H9 (cell line): ENCODE data around the gene TMEM209. TPM values are rescaled to one million over a fixed set of nuclear protein-coding genes. Genes with fewer than 3 reads are reported as not detected.

Experiments
- DNase-seq: peaks from one replicate; pipeline ENCODE4 v3.0.0-alpha.2; 2017
- H2AFZ ChIP-seq: one replicate; pipeline ENCODE4 v1.6.1; 2013; ENCODE audit warnings: mild to moderate bottlenecking, low read length, control low read depth, moderate library complexity
- H2AK5ac ChIP-seq: 2 replicates; pipeline ENCODE4 v1.6.1; 2013; ENCODE audit warnings: low read length, control low read depth, mixed read lengths; ENCODE audit not compliant: insufficient read length
- H2BK120ac ChIP-seq: one replicate; pipeline ENCODE4 v1.6.1; 2013; ENCODE audit warnings: low read depth, mild to moderate bottlenecking, low read length, control low read depth, inconsistent platforms; ENCODE audit not compliant: poor library complexity, severe bottlenecking
- H2BK12ac ChIP-seq: 2 replicates; pipeline ENCODE4 v1.6.1; 2013; ENCODE audit warnings: low read length, control low read depth, mixed read lengths, low read depth; ENCODE audit not compliant: insufficient read length
- H2BK15ac ChIP-seq: 2 replicates; pipeline ENCODE4 v1.6.1; 2013; ENCODE audit warnings: low read depth, low read length, control low read depth
- H2BK20ac ChIP-seq: one replicate; pipeline ENCODE4 v1.6.1; 2013; ENCODE audit warnings: low read depth, mild to moderate bottlenecking, low read length, control low read depth, inconsistent platforms; ENCODE audit not compliant: poor library complexity, severe bottlenecking
- H2BK5ac ChIP-seq: 2 replicates; pipeline ENCODE4 v1.6.1; 2013; ENCODE audit warnings: low read length, control low read depth, mixed read lengths; ENCODE audit not compliant: insufficient read length
- H3K14ac ChIP-seq: 2 replicates; pipeline ENCODE4 v1.6.1; 2013; ENCODE audit warnings: low read length, control low read depth; ENCODE audit not compliant: insufficient read depth
- H3K18ac ChIP-seq: 2 replicates; pipeline ENCODE4 v1.6.1; 2013; ENCODE audit warnings: low read depth, mild to moderate bottlenecking, mixed read lengths, low read length, control low read depth; ENCODE audit not compliant: insufficient read length
- H3K23ac ChIP-seq: 2 replicates; pipeline ENCODE4 v1.6.1; 2013; ENCODE audit warnings: low read length, control low read depth, mixed read lengths, low read depth; ENCODE audit not compliant: insufficient read length
- H3K23me2 ChIP-seq: 2 replicates; pipeline ENCODE4 v1.6.1; 2013; ENCODE audit warnings: low read depth, mild to moderate bottlenecking, mixed read lengths, low read length, control low read depth; ENCODE audit not compliant: insufficient read length, poor library complexity, severe bottlenecking
- H3K27ac ChIP-seq: 2 replicates; pipeline ENCODE4 v1.5.1; 2013; ENCODE audit warnings: low read length, control low read depth, mixed read lengths, low read depth; ENCODE audit not compliant: insufficient read length
- H3K27me3 ChIP-seq: 2 replicates; pipeline ENCODE4 v1.6.1; 2013; ENCODE audit warnings: low read length, control low read depth, inconsistent platforms; ENCODE audit not compliant: insufficient read depth
- H3K4ac ChIP-seq: 2 replicates; pipeline ENCODE4 v1.6.1; 2013; ENCODE audit warnings: low read depth, mild to moderate bottlenecking, control low read depth, inconsistent platforms, low read length, moderate library complexity
- H3K4me1 ChIP-seq: 2 replicates; pipeline ENCODE4 v1.6.1; 2013; ENCODE audit warnings: low read length, control low read depth, inconsistent platforms; ENCODE audit not compliant: insufficient read depth
- H3K4me2 ChIP-seq: 2 replicates; pipeline ENCODE4 v1.6.1; 2013; ENCODE audit warnings: low read length, control low read depth, mixed read lengths; ENCODE audit not compliant: insufficient read length, insufficient read depth
- H3K56ac ChIP-seq: 2 replicates; pipeline ENCODE4 v1.6.1; 2013; ENCODE audit warnings: low read depth, mild to moderate bottlenecking, mixed read lengths, low read length, control low read depth; ENCODE audit not compliant: insufficient read length
- H3K79me1 ChIP-seq: 2 replicates; pipeline ENCODE4 v1.6.1; 2013; ENCODE audit warnings: low read depth, mild to moderate bottlenecking, moderate library complexity, low read length, control low read depth, inconsistent platforms; ENCODE audit not compliant: insufficient read depth, poor library complexity, severe bottlenecking
- H3K79me2 ChIP-seq: 2 replicates; pipeline ENCODE4 v1.6.1; 2013; ENCODE audit warnings: low read length, control low read depth, inconsistent platforms; ENCODE audit not compliant: insufficient read depth
- H3K9ac ChIP-seq: 2 replicates; pipeline ENCODE4 v1.6.1; 2013; ENCODE audit warnings: low read length, control low read depth, mixed read lengths; ENCODE audit not compliant: insufficient read length; ENCODE audit errors: extremely low read depth
- H3K9me3 ChIP-seq: one replicate; pipeline ENCODE4 v1.6.1; 2013; ENCODE audit warnings: low read depth, low read length, inconsistent platforms; ENCODE audit not compliant: control insufficient read depth
- H3T11ph ChIP-seq: one replicate; pipeline ENCODE4 v1.6.1; 2013; ENCODE audit warnings: mild to moderate bottlenecking, low read length, control low read depth, inconsistent platforms
- H4K20me1 ChIP-seq: one replicate; pipeline ENCODE4 v1.6.1; 2013; ENCODE audit not compliant: control insufficient read depth, insufficient read length, insufficient read depth
- H4K5ac ChIP-seq: 2 replicates; pipeline ENCODE4 v1.6.1; 2013; ENCODE audit warnings: low read depth, mild to moderate bottlenecking, mixed read lengths, low read length, control low read depth; ENCODE audit not compliant: insufficient read length
- H4K8ac ChIP-seq: replicated peaks from 2 replicates; pipeline ENCODE4 v1.6.1; 2013; ENCODE audit warnings: low read length, control low read depth, mixed read lengths, low read depth; ENCODE audit not compliant: insufficient read length
- H4K91ac ChIP-seq: 2 replicates; pipeline ENCODE4 v1.6.1; 2013; ENCODE audit warnings: low read depth, mild to moderate bottlenecking, moderate library complexity, mixed read lengths, low read length, control low read depth; ENCODE audit not compliant: insufficient read length
- H3K27ac Mint-ChIP-seq, 3 experiments: 2 replicates in 2 of 3; 3 replicates in 1 of 3; pipeline ENCODE4 v1.8.0; 2020 to 2021; ENCODE audit warnings: mixed read lengths in 3 of 3, mild to moderate bottlenecking in 1 of 3, moderate library complexity in 1 of 3
- H3K27me3 Mint-ChIP-seq: 2 replicates; pipeline ENCODE4 v1.8.0; 2021; ENCODE audit warnings: low read depth, mild to moderate bottlenecking, moderate library complexity, mixed read lengths
- H3K36me3 Mint-ChIP-seq, 3 experiments: 2 replicates in 2 of 3; 3 replicates in 1 of 3; pipeline ENCODE4 v1.8.0; 2020 to 2021; ENCODE audit warnings: low read depth in 3 of 3, mixed read lengths in 3 of 3; ENCODE audit not compliant: insufficient read depth in 1 of 3
- H3K4me1 Mint-ChIP-seq, 2 experiments: 2 replicates each; pipeline ENCODE4 v1.8.0; 2020; ENCODE audit warnings: mixed read lengths in 2 of 2
- H3K4me3 Mint-ChIP-seq, 2 experiments: 2 replicates in 1 of 2; 3 replicates in 1 of 2; pipeline ENCODE4 v1.8.0; 2020 to 2021; ENCODE audit warnings: mild to moderate bottlenecking in 2 of 2, mixed read lengths in 2 of 2, moderate library complexity in 1 of 2
- H3K9me3 Mint-ChIP-seq, 2 experiments: 2 replicates in 1 of 2; 3 replicates in 1 of 2; pipeline ENCODE4 v1.8.0; 2020; ENCODE audit warnings: mild to moderate bottlenecking in 2 of 2, mixed read lengths in 2 of 2, moderate library complexity in 1 of 2
- WGBS: extraction: QIAGEN DNeasy Blood & Tissue Kit; methylation state at CpG from one replicate; pipeline ENCODE4 v1.1.7; 2013; ENCODE audit warnings: missing lambda C conversion rate, low lambda C conversion rate, mixed read lengths; ENCODE audit not compliant: insufficient read length; ENCODE audit errors: extremely low coverage; 5-methylcytosine and 5-hydroxymethylcytosine counted together
- total RNA-seq: library from RNA; stranded (reverse); gene quantifications from 2 replicates; pipeline ENCODE4 v1.2.1, GENCODE V29; 2021
- TF ChIP-seq, protein P1 (sequence below): fragments of 200-600 bp; sonication (generic); conservative IDR thresholded peaks from 3 replicates; pipeline ENCODE4 v1.8.0; 2021; ENCODE audit warnings: antibody characterized with exemption, mild to moderate bottlenecking

The TMEM209 gene
- total RNA-seq, 1 experiment from 2014 or later = 30.8 TPM

DNA sequence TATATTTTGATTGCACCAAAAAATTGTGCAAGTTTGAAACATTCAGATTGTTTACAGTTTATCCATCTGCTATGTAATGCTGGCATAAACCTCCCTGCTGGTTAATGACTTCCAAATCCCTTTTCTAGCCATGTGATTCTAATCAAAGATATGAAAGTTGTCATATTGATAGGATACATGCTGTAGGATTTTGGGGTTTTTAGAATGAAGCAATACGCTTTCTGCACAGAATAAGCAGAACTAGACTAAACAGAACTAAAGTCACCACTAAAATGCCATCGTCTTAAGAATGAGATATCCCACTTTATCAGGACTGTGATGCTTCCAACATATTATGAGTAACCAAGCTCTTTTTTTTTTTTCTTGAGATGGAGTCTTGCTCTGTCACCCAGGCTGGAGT is 3.3 kb upstream of the TMEM209 start:
- Histone ChIP-seq H3K56ac (no peak overlapping the region), H4K8ac (no peak overlapping the region), H3K4me2 (no peak overlapping the region), H2BK15ac (no peak overlapping the region), H2BK5ac (no peak overlapping the region), H3K23ac (no peak overlapping the region), H3K23me2 (peaks cover 3% of the 10 kb centered on the region), H3K27ac (no peak overlapping the region), H3K79me1 (no peaks in the 10 kb centered on the region), H4K20me1 (no peaks in the 10 kb centered on the region), H3K27me3 (no peaks in the 10 kb centered on the region), H2BK120ac (no peak overlapping the region), H2BK12ac (no peak overlapping the region), H3K79me2 (no peaks in the 10 kb centered on the region), H4K91ac (no peak overlapping the region), H3T11ph (no peak overlapping the region), H3K14ac (no peak overlapping the region), H3K18ac (no peak overlapping the region), H2AK5ac (no peak overlapping the region), H3K9ac (no peak overlapping the region), H3K4ac (no peak overlapping the region), H4K5ac (no peak overlapping the region), H3K9me3 (no peaks in the 10 kb centered on the region), H3K4me1 (no peaks in the 10 kb centered on the region; the same call in 1 of the 2 replicates), H2BK20ac (no peak overlapping the region), H2AFZ (no peak overlapping the region)
- peaks cover under 1 to 4% (median 4%) of the 10 kb centered on the region in 3 experiments; a peak in 5 of 7 replicates for H3K36me3 Mint-ChIP-seq
- no peak for DNase-seq
- H3K9me3 Mint-ChIP-seq = peaks cover 0 to 2% of the 10 kb centered on the region in 2 experiments; a peak in 1 of 5 replicates
- H3K27ac Mint-ChIP-seq = no peak overlapping the region
- TF ChIP-seq, protein P1, sequence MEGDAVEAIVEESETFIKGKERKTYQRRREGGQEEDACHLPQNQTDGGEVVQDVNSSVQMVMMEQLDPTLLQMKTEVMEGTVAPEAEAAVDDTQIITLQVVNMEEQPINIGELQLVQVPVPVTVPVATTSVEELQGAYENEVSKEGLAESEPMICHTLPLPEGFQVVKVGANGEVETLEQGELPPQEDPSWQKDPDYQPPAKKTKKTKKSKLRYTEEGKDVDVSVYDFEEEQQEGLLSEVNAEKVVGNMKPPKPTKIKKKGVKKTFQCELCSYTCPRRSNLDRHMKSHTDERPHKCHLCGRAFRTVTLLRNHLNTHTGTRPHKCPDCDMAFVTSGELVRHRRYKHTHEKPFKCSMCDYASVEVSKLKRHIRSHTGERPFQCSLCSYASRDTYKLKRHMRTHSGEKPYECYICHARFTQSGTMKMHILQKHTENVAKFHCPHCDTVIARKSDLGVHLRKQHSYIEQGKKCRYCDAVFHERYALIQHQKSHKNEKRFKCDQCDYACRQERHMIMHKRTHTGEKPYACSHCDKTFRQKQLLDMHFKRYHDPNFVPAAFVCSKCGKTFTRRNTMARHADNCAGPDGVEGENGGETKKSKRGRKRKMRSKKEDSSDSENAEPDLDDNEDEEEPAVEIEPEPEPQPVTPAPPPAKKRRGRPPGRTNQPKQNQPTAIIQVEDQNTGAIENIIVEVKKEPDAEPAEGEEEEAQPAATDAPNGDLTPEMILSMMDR = no peak
- peaks cover 2% of the 10 kb centered on the region; the same call in 1 of the 2 replicates for H3K27me3 Mint-ChIP-seq
- peaks cover 3 to 7% of the 10 kb centered on the region in 2 experiments; a peak in 2 of 4 replicates for H3K4me1 Mint-ChIP-seq
- WGBS = no CpG with 5 or more reads among the region's 2 CpGs
- H3K4me3 Mint-ChIP-seq = no peak overlapping the region
